T-helper 1 cell treated with Interleukin-12 subunit alpha and Interleukin-12 subunit beta and Interleukin-4 antibody, amounts not matched to agents 30 μg/mL and 1 μg/mL, for 36 hours (primary cell): ENCODE measurements around the gene ZNHIT6.
"Not testable (repeated sequence)": the region's sequence is repeated elsewhere in the genome, so short reads cannot be mapped to it uniquely, and the experiment has no call there.

ENCODE experiments used
- H3K27ac Mint-ChIP-seq: one replicate; pipeline ENCODE4 v1.8.0; 2021; ENCODE audit warnings: mild to moderate bottlenecking, mixed read lengths
- H3K27me3 Mint-ChIP-seq: one replicate; pipeline ENCODE4 v1.8.0; 2021; ENCODE audit warnings: low read depth, mixed read lengths
- H3K36me3 Mint-ChIP-seq: one replicate; pipeline ENCODE4 v1.8.0; 2021; ENCODE audit warnings: low read depth, mixed read lengths
- H3K4me1 Mint-ChIP-seq: one replicate; pipeline ENCODE4 v1.8.0; 2021; ENCODE audit warnings: low read depth, mixed read lengths
- H3K4me3 Mint-ChIP-seq: one replicate; pipeline ENCODE4 v1.8.0; 2021; ENCODE audit warnings: mild to moderate bottlenecking, moderate library complexity, mixed read lengths
- H3K9me3 Mint-ChIP-seq: one replicate; pipeline ENCODE4 v1.8.0; 2021; ENCODE audit warnings: mixed read lengths

ZNHIT6 gene

GRCh38 chr1:85654066-85654782 lies 54.0 kb downstream of the ZNHIT6 start:
- no peak overlapping the region for H3K27ac Mint-ChIP-seq

DNA sequence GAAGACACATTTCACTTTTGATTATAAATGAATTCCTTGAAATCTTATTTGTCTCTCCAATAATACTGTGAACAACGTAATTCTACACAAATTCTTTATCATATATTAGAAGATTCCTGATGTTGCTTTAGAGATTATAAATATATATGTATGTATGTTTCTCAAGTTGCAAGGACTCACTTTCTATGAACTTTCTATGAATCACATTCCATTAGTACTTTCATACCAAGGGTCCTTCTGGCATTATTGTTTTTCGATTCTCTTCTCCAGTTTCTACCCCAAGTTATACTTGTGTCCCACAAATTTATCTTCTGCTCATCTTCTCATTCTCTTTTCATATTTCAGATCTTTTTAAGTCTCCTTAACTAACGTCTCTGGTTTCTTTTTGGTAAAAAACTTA lies 55.9 kb downstream of the ZNHIT6 start:
- Mint-ChIP-seq H3K36me3 (peaks cover 44% of the 10 kb centered on the region), H3K27ac (no peak overlapping the region), H3K4me1 (peaks cover 4% of the 10 kb centered on the region), H3K4me3 (no peak overlapping the region), H3K9me3 (peaks cover 8% of the 10 kb centered on the region), H3K27me3 (no peaks in the 10 kb centered on the region)

More at GRCh38 chr1:85654066-85654782, 54.0 kb downstream of the ZNHIT6 start:
- no peaks in the 10 kb centered on the region for H3K27me3 Mint-ChIP-seq
- H3K9me3 Mint-ChIP-seq = no peaks in the 10 kb centered on the region
- peaks cover 4% of the 10 kb centered on the region for H3K4me1 Mint-ChIP-seq
- no peak overlapping the region for H3K4me3 Mint-ChIP-seq
- H3K36me3 Mint-ChIP-seq = peaks cover 36% of the 10 kb centered on the region

- Mint-ChIP-seq H3K4me1 (peaks cover 2% of the 10 kb centered on the region), H3K27me3 (no peaks in the 10 kb centered on the region), H3K9me3 (peaks cover 8% of the 10 kb centered on the region), H3K4me3 (no peak overlapping the region), H3K27ac (no peak overlapping the region), H3K36me3 (peaks cover 41% of the 10 kb centered on the region)
Observed at GRCh38 chr1:85650645-85651044, 57.6 kb downstream of the ZNHIT6 start.

GRCh38 chr1:85649591-85649990 lies 58.6 kb downstream of the ZNHIT6 start:
- no peak overlapping the region for H3K4me3 Mint-ChIP-seq
- H3K36me3 Mint-ChIP-seq = peaks cover 41% of the 10 kb centered on the region
- H3K27ac Mint-ChIP-seq = no peak overlapping the region
- no peaks in the 10 kb centered on the region for H3K27me3 Mint-ChIP-seq
- H3K4me1 Mint-ChIP-seq = peaks cover 1% of the 10 kb centered on the region
- peaks cover 10% of the 10 kb centered on the region for H3K9me3 Mint-ChIP-seq

DNA sequence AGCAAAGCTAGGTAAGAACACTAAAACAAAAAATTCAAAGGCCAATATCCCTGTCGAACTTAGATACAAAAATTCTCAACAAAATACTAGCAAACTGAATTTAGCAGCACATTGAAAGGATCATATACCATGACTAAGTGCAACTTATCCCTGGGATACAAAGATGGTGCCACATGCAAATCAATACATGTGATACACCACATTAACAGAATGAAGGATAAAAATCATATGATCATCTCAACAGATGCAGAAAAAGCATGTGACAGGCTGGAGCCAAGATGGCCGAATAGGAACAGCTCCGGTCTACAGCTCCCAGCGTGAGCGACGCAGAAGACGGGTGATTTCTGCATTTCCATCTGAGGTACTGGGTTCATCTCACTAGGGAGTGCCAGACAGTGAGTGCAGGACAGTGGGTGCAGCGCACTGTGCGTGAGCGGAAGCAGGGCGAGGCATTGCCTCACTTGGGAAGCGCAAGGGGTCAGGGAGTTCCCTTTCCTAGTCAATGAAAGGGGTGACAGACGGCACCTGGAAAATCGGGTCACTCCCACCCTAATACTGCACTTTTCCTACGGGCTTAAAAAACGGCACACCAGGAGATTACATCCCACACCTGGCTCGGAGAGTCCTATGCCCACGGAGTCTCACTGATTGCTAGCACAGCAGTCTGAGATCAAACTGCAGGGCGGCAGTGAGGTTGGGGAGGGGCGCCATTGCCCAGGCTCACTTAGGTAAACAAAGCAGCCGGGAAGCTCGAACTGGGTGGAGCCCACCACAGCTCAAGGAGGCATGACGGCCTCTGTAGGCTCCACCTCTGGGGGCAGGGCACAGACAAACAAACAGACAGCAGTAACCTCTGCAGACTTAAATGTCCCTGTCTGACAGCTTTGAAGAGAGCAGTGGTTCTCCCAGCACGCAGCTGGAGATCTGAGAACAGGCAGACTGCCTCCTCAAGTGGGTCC lies 66.4 kb downstream of the ZNHIT6 start:
- not testable (repeated sequence) for H3K27ac Mint-ChIP-seq
- Mint-ChIP-seq H3K36me3 (peaks cover 31% of the 10 kb centered on the region), H3K9me3 (peaks cover 47% of the 10 kb centered on the region)

DNA sequence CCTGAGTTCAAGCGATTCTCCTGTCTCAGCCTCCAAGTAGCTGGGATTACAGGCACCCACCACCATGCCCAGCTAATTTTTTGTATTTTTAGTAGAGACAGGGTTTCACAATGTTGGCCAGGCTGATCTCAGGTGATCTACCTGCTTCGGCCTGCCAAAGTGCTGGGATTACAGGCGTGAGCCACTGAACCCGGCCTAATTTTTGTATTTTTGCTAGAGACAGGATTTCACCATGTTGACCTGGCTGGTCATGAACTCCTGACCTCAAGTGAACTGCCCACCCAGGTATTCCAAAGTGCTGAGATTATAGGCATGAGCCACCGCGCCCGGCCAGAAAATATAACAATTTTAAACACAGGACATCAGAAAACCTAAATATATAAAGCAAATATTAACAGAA lies 68.3 kb downstream of the ZNHIT6 start:
- not testable (repeated sequence) for H3K4me3 Mint-ChIP-seq, H3K4me1 Mint-ChIP-seq, H3K27me3 Mint-ChIP-seq, H3K27ac Mint-ChIP-seq
- peaks cover 56% of the 10 kb centered on the region for H3K9me3 Mint-ChIP-seq
- peaks cover 44% of the 10 kb centered on the region for H3K36me3 Mint-ChIP-seq

More for the DNA sequence above, 66.4 kb downstream of the ZNHIT6 start:
- not testable (repeated sequence) for H3K27me3 Mint-ChIP-seq, H3K4me3 Mint-ChIP-seq, H3K4me1 Mint-ChIP-seq

DNA sequence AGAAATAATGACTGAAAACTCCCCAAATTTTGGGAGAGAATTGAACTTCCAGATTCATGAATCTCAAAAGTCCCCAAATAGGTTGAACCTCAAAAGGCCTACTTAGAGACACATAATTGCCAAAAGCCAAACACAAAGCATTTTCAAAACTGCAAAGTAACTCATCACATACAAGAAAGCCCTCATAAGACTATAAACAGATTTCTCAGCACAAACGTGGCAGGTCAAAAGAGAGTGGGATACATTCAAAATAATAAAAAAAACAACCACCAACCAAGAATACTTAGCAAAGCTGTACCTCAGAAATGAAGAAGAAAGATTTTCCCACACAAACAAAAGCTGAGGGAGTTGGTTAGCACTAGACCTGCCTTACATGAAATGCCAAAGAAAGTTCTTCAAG lies 69.8 kb downstream of the ZNHIT6 start:
- no peak overlapping the region for H3K27ac Mint-ChIP-seq
- H3K4me1 Mint-ChIP-seq = no peaks in the 10 kb centered on the region
- H3K9me3 Mint-ChIP-seq = peaks cover 58% of the 10 kb centered on the region
- no peaks in the 10 kb centered on the region for H3K27me3 Mint-ChIP-seq
- H3K36me3 Mint-ChIP-seq = peaks cover 45% of the 10 kb centered on the region
- H3K4me3 Mint-ChIP-seq = no peak overlapping the region

GRCh38 chr1:85630493-85630892 lies 77.7 kb downstream of the ZNHIT6 start:
- no peak overlapping the region for H3K27ac Mint-ChIP-seq

GRCh38 chr1:85629532-85629920 lies 78.7 kb downstream of the ZNHIT6 start:
- no peaks in the 10 kb centered on the region for H3K27me3 Mint-ChIP-seq
- peaks cover 15% of the 10 kb centered on the region for H3K9me3 Mint-ChIP-seq
- H3K4me3 Mint-ChIP-seq = no peak overlapping the region
- no peak overlapping the region for H3K27ac Mint-ChIP-seq
- peaks cover 8% of the 10 kb centered on the region for H3K36me3 Mint-ChIP-seq
- H3K4me1 Mint-ChIP-seq = no peaks in the 10 kb centered on the region

More at GRCh38 chr1:85630493-85630892, 77.7 kb downstream of the ZNHIT6 start:
- Mint-ChIP-seq H3K4me1 (no peaks in the 10 kb centered on the region), H3K4me3 (no peak overlapping the region), H3K9me3 (peaks cover 19% of the 10 kb centered on the region), H3K36me3 (peaks cover 16% of the 10 kb centered on the region), H3K27me3 (no peaks in the 10 kb centered on the region)

GRCh38 chr1:85628791-85629531 lies 79.3 kb downstream of the ZNHIT6 start:
- H3K9me3 Mint-ChIP-seq = peaks cover 14% of the 10 kb centered on the region
- peaks cover 7% of the 10 kb centered on the region for H3K36me3 Mint-ChIP-seq

GRCh38 chr1:85626818-85627217 lies 81.4 kb downstream of the ZNHIT6 start:
- Mint-ChIP-seq H3K36me3 (peaks cover 13% of the 10 kb centered on the region), H3K9me3 (peaks cover 21% of the 10 kb centered on the region), H3K4me3 (no peak overlapping the region), H3K27me3 (no peaks in the 10 kb centered on the region), H3K27ac (no peak overlapping the region), H3K4me1 (peaks cover 4% of the 10 kb centered on the region)

More at GRCh38 chr1:85628791-85629531, 79.3 kb downstream of the ZNHIT6 start:
- Mint-ChIP-seq H3K4me1 (no peaks in the 10 kb centered on the region), H3K4me3 (no peak overlapping the region), H3K27ac (no peak overlapping the region), H3K27me3 (no peaks in the 10 kb centered on the region)

DNA sequence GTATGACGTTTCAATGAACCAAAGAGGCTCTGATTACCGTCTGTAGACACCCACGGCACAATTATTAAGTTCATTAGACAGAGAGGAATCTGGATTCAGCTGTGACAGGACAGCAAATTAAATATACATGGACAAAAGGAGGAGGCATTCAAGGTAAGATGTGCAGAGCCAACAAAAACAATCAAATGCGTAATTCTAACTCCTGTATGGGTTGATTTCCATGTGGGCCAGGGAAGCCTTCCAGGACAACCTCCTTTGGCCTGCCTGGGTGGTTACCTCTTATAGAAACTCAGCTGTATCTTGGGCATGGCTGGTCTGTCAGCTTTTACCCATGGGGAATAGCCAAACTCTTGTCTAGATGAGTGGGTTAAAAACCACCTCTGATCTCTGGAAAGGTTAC lies 83.9 kb downstream of the ZNHIT6 start:
- Mint-ChIP-seq H3K4me1 (peaks cover 4% of the 10 kb centered on the region), H3K27ac (no peak overlapping the region), H3K27me3 (no peaks in the 10 kb centered on the region), H3K9me3 (peaks cover 38% of the 10 kb centered on the region), H3K4me3 (no peak overlapping the region), H3K36me3 (peaks cover 16% of the 10 kb centered on the region)

DNA sequence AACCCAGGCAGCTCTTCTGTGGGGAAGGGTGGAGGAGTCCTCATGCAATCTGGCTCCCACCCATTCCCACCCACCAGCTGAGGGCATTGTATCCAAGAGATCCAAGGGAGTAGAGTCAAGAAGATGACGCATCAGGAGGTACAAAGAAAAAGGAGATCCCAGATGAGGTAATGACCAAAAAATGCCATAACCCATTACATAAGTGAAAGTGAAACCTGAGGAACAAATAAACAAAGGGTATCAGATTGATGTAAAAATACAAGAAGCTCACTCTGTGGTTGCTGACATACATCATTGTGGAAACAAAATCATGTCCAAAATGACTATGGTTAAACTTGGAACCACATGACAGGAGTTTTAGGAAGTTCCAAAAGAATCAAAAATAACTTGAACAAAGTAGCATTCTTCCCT lies 85.2 kb downstream of the ZNHIT6 start:
- H3K27me3 Mint-ChIP-seq = no peaks in the 10 kb centered on the region
- H3K27ac Mint-ChIP-seq = no peak overlapping the region
- peaks cover 4% of the 10 kb centered on the region for H3K4me1 Mint-ChIP-seq
- H3K9me3 Mint-ChIP-seq = peaks cover 42% of the 10 kb centered on the region
- H3K4me3 Mint-ChIP-seq = no peak overlapping the region
- peaks cover 16% of the 10 kb centered on the region for H3K36me3 Mint-ChIP-seq

- Mint-ChIP-seq H3K27ac (no peak overlapping the region), H3K4me1 (peaks cover 4% of the 10 kb centered on the region), H3K9me3 (peaks cover 36% of the 10 kb centered on the region), H3K4me3 (no peak overlapping the region), H3K27me3 (no peaks in the 10 kb centered on the region), H3K36me3 (peaks cover 9% of the 10 kb centered on the region)
Observed at GRCh38 chr1:85621430-85621829, 86.8 kb downstream of the ZNHIT6 start.
